ENCODE data around the gene DOP1B.
A peak's percentile ranks its signal among the peaks of the same experiment; 100 is the strongest.

DOP1B gene

DNA sequence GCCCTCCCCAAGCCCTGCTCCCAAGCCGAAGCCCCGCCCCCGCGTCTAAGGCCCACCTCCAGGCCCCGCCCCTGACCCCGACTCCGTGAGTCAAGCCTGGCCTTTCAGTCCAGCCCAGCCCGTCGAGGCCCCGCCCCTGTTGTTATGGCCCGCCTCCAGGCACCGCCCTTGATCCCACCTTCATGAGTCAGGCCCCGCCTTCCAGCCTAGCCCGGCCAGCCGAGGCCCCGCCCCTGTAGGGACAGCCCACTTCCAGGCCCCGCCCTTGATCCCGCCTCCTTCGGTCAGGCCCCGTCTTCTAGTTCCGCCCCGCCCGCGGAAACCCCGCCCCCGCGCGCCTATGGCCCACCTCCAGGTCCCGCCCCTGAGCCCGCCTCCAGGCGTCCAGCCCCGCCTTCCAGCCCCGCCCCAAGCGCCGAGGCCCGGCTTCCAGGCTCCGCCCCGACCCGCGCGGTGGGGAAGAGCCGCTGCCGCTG lies 247 bp upstream of the DOP1B start:
- Histone ChIP-seq H3K9ac (ENCODE audit: low read length) (peak overlapping the region; percentile 67), H3K27me3 (replicated peaks; ENCODE audit: insufficient read depth, low read length) (no peaks in the 10 kb centered on the region; the same call in 1 of the 2 replicates), H3K36me3 (replicated peaks; ENCODE audit: insufficient read depth, low read length) (no peaks in the 10 kb centered on the region), H3K4me3 (ENCODE audit: low read length) (peak overlapping the region; percentile 82), H3K4me1 (ENCODE audit: low read length) (peaks cover 4% of the 10 kb centered on the region), H3K9me3 (replicated peaks; ENCODE audit: insufficient read depth, low read length) (no peaks in the 10 kb centered on the region), H3K4me2 (ENCODE audit: low read depth, low read length) (peak overlapping the region; percentile 98), H3K27ac (ENCODE audit: low read length) (peak overlapping the region; percentile 21; the same call in 1 of the 2 replicates), H2AFZ (ENCODE audit: low read length) (peak overlapping the region; percentile 95), H4K20me1 (ENCODE audit: insufficient read depth, low read length) (no peaks in the 10 kb centered on the region), H3F3A (ENCODE audit: insufficient read depth, low read length) (no peaks in the 10 kb centered on the region), H3K79me2 (ENCODE audit: low read length) (no peaks in the 10 kb centered on the region), H3K9me2 (replicated peaks; ENCODE audit: insufficient read depth, low read length) (no peaks in the 10 kb centered on the region)
- TF ChIP-seq EZH2 (optimal IDR thresholded peaks at IDR 0.05; ENCODE audit: low read depth, low read length) (no peak), EZH2phosphoT487 (IDR thresholded peaks at IDR 0.05; ENCODE audit: low read length) (no peak)
- TF ChIP-seq, protein P1, sequence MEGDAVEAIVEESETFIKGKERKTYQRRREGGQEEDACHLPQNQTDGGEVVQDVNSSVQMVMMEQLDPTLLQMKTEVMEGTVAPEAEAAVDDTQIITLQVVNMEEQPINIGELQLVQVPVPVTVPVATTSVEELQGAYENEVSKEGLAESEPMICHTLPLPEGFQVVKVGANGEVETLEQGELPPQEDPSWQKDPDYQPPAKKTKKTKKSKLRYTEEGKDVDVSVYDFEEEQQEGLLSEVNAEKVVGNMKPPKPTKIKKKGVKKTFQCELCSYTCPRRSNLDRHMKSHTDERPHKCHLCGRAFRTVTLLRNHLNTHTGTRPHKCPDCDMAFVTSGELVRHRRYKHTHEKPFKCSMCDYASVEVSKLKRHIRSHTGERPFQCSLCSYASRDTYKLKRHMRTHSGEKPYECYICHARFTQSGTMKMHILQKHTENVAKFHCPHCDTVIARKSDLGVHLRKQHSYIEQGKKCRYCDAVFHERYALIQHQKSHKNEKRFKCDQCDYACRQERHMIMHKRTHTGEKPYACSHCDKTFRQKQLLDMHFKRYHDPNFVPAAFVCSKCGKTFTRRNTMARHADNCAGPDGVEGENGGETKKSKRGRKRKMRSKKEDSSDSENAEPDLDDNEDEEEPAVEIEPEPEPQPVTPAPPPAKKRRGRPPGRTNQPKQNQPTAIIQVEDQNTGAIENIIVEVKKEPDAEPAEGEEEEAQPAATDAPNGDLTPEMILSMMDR (IDR thresholded peaks at IDR 0.05; ENCODE audit: low read length): no peak
- DNase-seq: peak; percentile 100

DNA sequence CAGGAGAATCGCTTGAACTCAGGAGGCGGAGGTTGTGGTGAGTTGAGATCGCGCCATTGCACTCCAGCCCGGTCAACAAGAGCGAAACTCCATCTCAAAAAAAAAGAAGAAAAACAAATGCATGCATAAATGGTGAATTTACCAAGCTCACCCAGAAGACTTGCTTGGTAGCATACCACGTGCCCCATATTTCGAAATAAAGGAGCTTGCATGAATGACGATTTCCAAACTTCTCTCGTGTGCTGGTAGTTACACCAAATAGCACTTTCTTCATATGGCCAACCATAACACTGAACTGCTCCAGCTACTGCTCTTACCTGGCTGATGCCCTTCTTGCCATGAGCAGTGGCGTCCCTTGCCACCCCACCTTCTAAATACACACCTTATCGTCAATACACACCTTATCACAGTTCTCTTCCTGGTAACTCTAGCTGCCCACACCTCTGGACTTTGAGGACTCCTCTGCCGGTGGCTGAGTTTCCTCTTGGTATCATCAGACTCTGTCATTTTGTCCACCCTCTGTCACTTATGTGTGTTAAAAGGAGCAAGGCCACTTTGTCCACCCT lies 2.8 kb downstream of the DOP1B start:
- H3F3A ChIP-seq (ENCODE audit: insufficient read depth, low read length): no peaks in the 10 kb centered on the region
- no peaks in the 10 kb centered on the region for H3K79me2 ChIP-seq (ENCODE audit: low read length)
- H3K36me3 ChIP-seq (replicated peaks; ENCODE audit: insufficient read depth, low read length): no peaks in the 10 kb centered on the region
- no peak for DNase-seq
- no peaks in the 10 kb centered on the region for H3K9me2 ChIP-seq (replicated peaks; ENCODE audit: insufficient read depth, low read length)
- TF ChIP-seq EZH2 (optimal IDR thresholded peaks at IDR 0.05; ENCODE audit: low read depth, low read length): no peak
- TF ChIP-seq, protein P1 (IDR thresholded peaks at IDR 0.05; ENCODE audit: low read length): no peak
- TF ChIP-seq EZH2phosphoT487 (IDR thresholded peaks at IDR 0.05; ENCODE audit: low read length): no peak
- no peaks in the 10 kb centered on the region for H4K20me1 ChIP-seq (ENCODE audit: insufficient read depth, low read length)
- no peak overlapping the region for H3K4me2 ChIP-seq (ENCODE audit: low read depth, low read length)
- no peak overlapping the region for H2AFZ ChIP-seq (ENCODE audit: low read length)
- no peak overlapping the region for H3K27ac ChIP-seq (ENCODE audit: low read length)
- H3K4me1 ChIP-seq (ENCODE audit: low read length): no peaks in the 10 kb centered on the region
- H3K27me3 ChIP-seq (replicated peaks; ENCODE audit: insufficient read depth, low read length): no peaks in the 10 kb centered on the region; the same call in 1 of the 2 replicates
- no peaks in the 10 kb centered on the region for H3K9me3 ChIP-seq (replicated peaks; ENCODE audit: insufficient read depth, low read length)
- no peak overlapping the region for H3K9ac ChIP-seq (ENCODE audit: low read length)
- H3K4me3 ChIP-seq (ENCODE audit: low read length): no peak overlapping the region

DNA sequence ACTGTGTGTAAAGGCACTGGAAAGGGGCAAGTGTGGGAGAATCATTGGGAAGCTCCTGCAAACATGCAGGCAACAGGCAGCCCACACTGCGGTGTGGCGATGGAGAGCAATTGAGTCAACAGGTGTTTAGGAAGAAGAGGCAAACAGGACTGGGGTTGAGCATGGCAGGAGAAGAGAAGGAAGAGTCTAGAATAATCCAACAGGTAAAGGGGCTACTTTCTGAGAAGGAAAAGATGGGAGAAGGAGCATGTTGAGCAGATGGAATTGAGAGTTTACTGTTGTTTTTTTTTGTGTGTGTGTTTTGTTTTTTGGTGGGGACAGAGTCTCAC lies 4.2 kb downstream of the DOP1B start:
- H3K27ac ChIP-seq (ENCODE audit: low read length): no peak overlapping the region
- no peaks in the 10 kb centered on the region for H3K79me2 ChIP-seq (ENCODE audit: low read length)

More for the DNA sequence above, 4.2 kb downstream of the DOP1B start:
- Histone ChIP-seq H3K9me2 (replicated peaks; ENCODE audit: insufficient read depth, low read length) (no peaks in the 10 kb centered on the region), H3F3A (ENCODE audit: insufficient read depth, low read length) (no peaks in the 10 kb centered on the region), H3K9me3 (replicated peaks; ENCODE audit: insufficient read depth, low read length) (no peaks in the 10 kb centered on the region), H2AFZ (ENCODE audit: low read length) (no peak overlapping the region), H3K4me1 (ENCODE audit: low read length) (no peaks in the 10 kb centered on the region), H3K4me2 (ENCODE audit: low read depth, low read length) (no peak overlapping the region), H3K9ac (ENCODE audit: low read length) (no peak overlapping the region), H4K20me1 (ENCODE audit: insufficient read depth, low read length) (no peaks in the 10 kb centered on the region), H3K4me3 (ENCODE audit: low read length) (no peak overlapping the region), H3K36me3 (replicated peaks; ENCODE audit: insufficient read depth, low read length) (no peaks in the 10 kb centered on the region), H3K27me3 (replicated peaks; ENCODE audit: insufficient read depth, low read length) (no peaks in the 10 kb centered on the region)
- no peak for DNase-seq
- TF ChIP-seq EZH2 (optimal IDR thresholded peaks at IDR 0.05; ENCODE audit: low read depth, low read length): no peak
- TF ChIP-seq EZH2phosphoT487 (IDR thresholded peaks at IDR 0.05; ENCODE audit: low read length): no peak
- TF ChIP-seq, protein P1 (IDR thresholded peaks at IDR 0.05; ENCODE audit: low read length): no peak

All from MM.1S (cell line).